Liver (tissue), 9 donors: ENCODE results near the gene EDNRA. TPM values are rescaled to one million over a fixed set of nuclear protein-coding genes. Genes with fewer than 3 reads are reported as not detected.

Experiments
- DNase-seq: peaks from one replicate; pipeline ENCODE4 v3.0.0-alpha.2; 2017; ENCODE audit warnings: low spot score
- H3K27ac ChIP-seq, 2 donors: one replicate each; pipeline ENCODE4 v1.7.0; 2013; ENCODE audit warnings: inconsistent platforms in 2 of 2, low read length in 2 of 2, control low read depth in 1 of 2, low read depth in 1 of 2, mild to moderate bottlenecking in 1 of 2
- H3K27me3 ChIP-seq, 4 donors: one replicate each; pipeline versions ENCODE4 v1.6.1 to v1.7.0; 2013; ENCODE audit warnings: low read length in 3 of 4, inconsistent platforms in 1 of 4, mild to moderate bottlenecking in 1 of 4, moderate library complexity in 1 of 4; ENCODE audit not compliant: control insufficient read depth in 4 of 4, insufficient read depth in 4 of 4
- H3K36me3 ChIP-seq, 4 donors: one replicate each; pipeline versions ENCODE4 v1.6.1 to v1.7.0; 2013; ENCODE audit warnings: low read length in 3 of 4, mild to moderate bottlenecking in 3 of 4, low read depth in 1 of 4, moderate library complexity in 1 of 4; ENCODE audit not compliant: control insufficient read depth in 4 of 4, insufficient read depth in 3 of 4
- H3K4me1 ChIP-seq, 4 donors: one replicate each; pipeline versions ENCODE4 v1.6.1 to v1.7.0; 2013; ENCODE audit warnings: low read length in 3 of 4, mild to moderate bottlenecking in 3 of 4, moderate library complexity in 1 of 4; ENCODE audit not compliant: control insufficient read depth in 4 of 4, insufficient read depth in 4 of 4
- H3K4me3 ChIP-seq, 3 donors: one replicate each; pipeline versions ENCODE4 v1.6.1 to v1.7.0; 2013; ENCODE audit warnings: low read length in 3 of 3, control low read depth in 1 of 3, low read depth in 1 of 3, mild to moderate bottlenecking in 1 of 3
- H3K9ac ChIP-seq, 2 donors: one replicate each; pipeline ENCODE4 v1.7.0; 2013; ENCODE audit warnings: low read length in 2 of 2, mild to moderate bottlenecking in 2 of 2, moderate library complexity in 2 of 2, control low read depth in 1 of 2, low read depth in 1 of 2
- H3K9me3 ChIP-seq, 4 donors: one replicate each; pipeline versions ENCODE4 v1.6.1 to v1.7.0; 2013; ENCODE audit warnings: low read length in 3 of 4; ENCODE audit not compliant: control insufficient read depth in 4 of 4
- ATF3 ChIP-seq: IDR thresholded peaks from 2 replicates; pipeline ENCODE4 v1.6.1; 2016; ENCODE audit warnings: antibody characterized with exemption
- CTCF ChIP-seq: fragments of 150-350 bp; IDR thresholded peaks from 2 replicates; pipeline ENCODE4 v1.5.1; 2017; ENCODE audit warnings: improper control_type of control experiment, low read depth, low read length; ENCODE audit not compliant: missing input control
- EGR1 ChIP-seq, 2 donors: IDR thresholded peaks; 2 replicates each; pipeline ENCODE4 v1.6.1; 2016 to 2018; ENCODE audit warnings: antibody characterized with exemption in 2 of 2, low read depth in 2 of 2
- FOXA1 ChIP-seq: IDR thresholded peaks from 2 replicates; pipeline ENCODE4 v1.6.1; 2016; ENCODE audit warnings: antibody characterized with exemption
- FOXA2 ChIP-seq: IDR thresholded peaks from 2 replicates; pipeline ENCODE4 v1.6.1; 2016; ENCODE audit warnings: antibody characterized with exemption
- GABPA ChIP-seq, 2 donors: IDR thresholded peaks in 1 of 2; conservative IDR thresholded peaks in 1 of 2; 2 replicates each; pipeline ENCODE4 v1.6.1; 2016; ENCODE audit warnings: antibody characterized with exemption in 2 of 2, mild to moderate bottlenecking in 1 of 2, moderate library complexity in 1 of 2
- HNF4A ChIP-seq, 2 donors: conservative IDR thresholded peaks; 2 replicates each; pipeline ENCODE4 v1.6.1; 2016; ENCODE audit warnings: antibody characterized with exemption in 2 of 2, mild to moderate bottlenecking in 2 of 2
- HNF4G ChIP-seq: IDR thresholded peaks from 2 replicates; pipeline ENCODE4 v1.6.1; 2016; ENCODE audit warnings: antibody characterized with exemption
- JUND ChIP-seq, 2 donors: IDR thresholded peaks; 2 replicates each; pipeline ENCODE4 v1.6.1; 2016; ENCODE audit warnings: antibody characterized with exemption in 2 of 2
- NR2F2 ChIP-seq: IDR thresholded peaks from 2 replicates; pipeline ENCODE4 v1.6.1; 2016; ENCODE audit warnings: antibody characterized with exemption
- RAD21 ChIP-seq, 2 donors: IDR thresholded peaks; 2 replicates each; pipeline ENCODE4 v1.6.1; 2016; ENCODE audit warnings: antibody characterized with exemption in 2 of 2, mild to moderate bottlenecking in 2 of 2
- REST ChIP-seq: IDR thresholded peaks from 2 replicates; pipeline ENCODE4 v1.6.1; 2016; ENCODE audit warnings: antibody characterized with exemption, mild to moderate bottlenecking
- RXRA ChIP-seq, 2 donors: IDR thresholded peaks; 2 replicates each; pipeline ENCODE4 v1.6.1; 2017 to 2018; ENCODE audit warnings: antibody characterized with exemption in 2 of 2, mild to moderate bottlenecking in 1 of 2
- SP1 ChIP-seq: IDR thresholded peaks from 2 replicates; pipeline ENCODE4 v1.6.1; 2018; ENCODE audit warnings: antibody characterized with exemption, mild to moderate bottlenecking
- TAF1 ChIP-seq: conservative IDR thresholded peaks from 2 replicates; pipeline ENCODE4 v1.6.1; 2016; ENCODE audit warnings: antibody characterized with exemption, mild to moderate bottlenecking
- YY1 ChIP-seq: IDR thresholded peaks from 2 replicates; pipeline ENCODE4 v1.6.1; 2016; ENCODE audit warnings: antibody characterized with exemption, mild to moderate bottlenecking
- ZBTB33 ChIP-seq: IDR thresholded peaks from 2 replicates; pipeline ENCODE4 v1.6.1; 2016; ENCODE audit warnings: antibody characterized with exemption
- WGBS: extraction: QIAGEN DNeasy Blood & Tissue Kit; methylation state at CpG from one replicate; pipeline ENCODE4 v1.1.7; 2013; 5-methylcytosine and 5-hydroxymethylcytosine counted together
- polyA plus RNA-seq, 2 donors: library from polyadenylated mRNA; stranded (reverse) in 1 of 2; unstranded in 1 of 2; fragments of 200-250 nt in 1 of 2; fragments of >200 nt in 1 of 2; fragmentation: Nextera tagmentation in 1 of 2; extraction: Ambion mirVana in 1 of 2; gene quantifications; one replicate each; pipeline versions ENCODE4 v1.2.1 to v1.2.3, GENCODE V29; 2013 to 2015
- total RNA-seq, 2 donors: library from RNA; depleted of rRNA; stranded (reverse); fragments of >200 nt; gene quantifications; one replicate each; pipeline ENCODE4 v1.2.3, GENCODE V29; 2014
- donor health status: healthy.
- donor health status: healthy.
- donor health status: healthy.
- donor health status: healthy.
- donor health status: healthy.

EDNRA gene
- total and polyA plus RNA-seq, 4 donors, result 0.71 to 6.0 (median 1.1) TPM

- Histone ChIP-seq H3K27me3 (peaks cover 0 to 3% (median 0%) of the 10 kb centered on the region in 4 donors), H3K9ac (no peak overlapping the region), H3K27ac (no peak overlapping the region), H3K4me3 (no peak overlapping the region), H3K36me3 (no peaks in the 10 kb centered on the region), H3K9me3 (no peaks in the 10 kb centered on the region), H3K4me1 (peaks cover 0 to 1% (median 0%) of the 10 kb centered on the region in 4 donors)
- no peak for DNase-seq
- 81% methylated on average over 2 of the region's 2 CpGs for WGBS
- TF ChIP-seq FOXA1, result no peak
Measured at GRCh38 chr4:147485167-147485566, 4.3 kb downstream of the EDNRA start.

- H3K27me3 ChIP-seq, result no peaks in the 10 kb centered on the region
- H3K36me3 ChIP-seq, result no peaks in the 10 kb centered on the region
- no peaks in the 10 kb centered on the region for H3K9me3 ChIP-seq
- H3K4me3 ChIP-seq, result no peak overlapping the region
- H3K9ac ChIP-seq, result no peak overlapping the region
- DNase-seq, result no peak
- no peaks in the 10 kb centered on the region for H3K4me1 ChIP-seq
- TF ChIP-seq HNF4A (conservative IDR thresholded peaks at IDR 0.05) (no peak), CTCF (no peak), ZBTB33 (no peak), GABPA (IDR thresholded peaks at IDR 0.05 in 1 of 2, conservative IDR thresholded peaks at IDR 0.05 in 1 of 2) (no peak), JUND (IDR thresholded peaks at IDR 0.05) (no peak), SP1 (no peak), REST (no peak), HNF4G (no peak), YY1 (no peak), NR2F2 (no peak), ATF3 (no peak), TAF1 (no peak), RXRA (IDR thresholded peaks at IDR 0.05) (no peak), FOXA1 (no peak), RAD21 (IDR thresholded peaks at IDR 0.05) (no peak), EGR1 (IDR thresholded peaks at IDR 0.05; ENCODE audit: low read depth in 2 of 2) (no peak), FOXA2 (no peak)
- no peak overlapping the region for H3K27ac ChIP-seq
Measured at GRCh38 chr4:147487616-147488015, 6.7 kb downstream of the EDNRA start.
